Stimulated activated CD8-positive, alpha-beta memory T cell treated with anti-CD3 and anti-CD28 coated beads, Interleukin-4, amount 100 ng/mL, for 1 hour (primary cell): ENCODE measurements around the gene UCP2.

Experiments
- DNase-seq, 2 donors: peaks; one replicate each; pipeline ENCODE4 v3.0.0-alpha.2; 2020; ENCODE audit warnings: low read depth in 2 of 2, low spot score in 1 of 2

Gene UCP2

DNA sequence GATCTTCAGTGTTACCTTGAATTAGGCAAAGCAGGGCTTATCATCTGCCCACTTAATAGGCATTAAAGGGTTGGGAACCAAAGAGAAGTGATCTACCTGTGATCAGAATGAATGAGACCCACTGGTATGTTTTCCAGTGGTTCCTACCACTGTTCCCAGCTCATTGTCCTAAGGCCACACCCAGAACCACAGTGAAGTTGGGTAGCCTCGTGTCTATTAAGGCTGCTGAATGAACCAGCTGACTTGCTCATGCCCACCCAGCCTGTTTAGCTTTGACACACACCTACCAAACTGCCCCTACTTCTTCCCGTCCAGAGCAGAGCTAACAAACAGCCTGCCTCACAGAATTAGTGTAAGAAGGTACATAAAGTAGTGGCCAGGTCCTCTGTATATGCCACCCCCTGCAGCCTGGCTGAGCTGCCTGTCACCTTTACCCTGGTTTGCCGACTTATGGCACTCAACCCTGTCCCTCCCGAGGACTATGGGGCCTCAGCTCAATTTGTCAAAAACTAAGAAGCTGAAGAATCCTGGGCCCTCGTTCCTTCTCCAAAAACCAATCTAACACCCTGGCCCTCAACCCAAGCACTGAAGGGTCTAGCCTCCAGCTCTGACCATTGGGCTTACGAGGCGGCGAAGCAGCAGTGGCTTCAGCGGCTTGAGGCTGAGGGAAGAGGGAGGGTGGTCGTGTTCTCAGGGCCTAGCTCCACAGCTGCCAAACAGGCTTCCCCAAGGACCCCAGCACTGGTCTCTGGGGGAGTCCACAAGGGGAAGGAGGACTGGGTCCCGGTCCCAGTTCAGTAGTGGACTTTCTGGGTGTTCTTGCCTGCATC, 9.8 kb downstream of the UCP2 start:
- no peak for DNase-seq

DNA sequence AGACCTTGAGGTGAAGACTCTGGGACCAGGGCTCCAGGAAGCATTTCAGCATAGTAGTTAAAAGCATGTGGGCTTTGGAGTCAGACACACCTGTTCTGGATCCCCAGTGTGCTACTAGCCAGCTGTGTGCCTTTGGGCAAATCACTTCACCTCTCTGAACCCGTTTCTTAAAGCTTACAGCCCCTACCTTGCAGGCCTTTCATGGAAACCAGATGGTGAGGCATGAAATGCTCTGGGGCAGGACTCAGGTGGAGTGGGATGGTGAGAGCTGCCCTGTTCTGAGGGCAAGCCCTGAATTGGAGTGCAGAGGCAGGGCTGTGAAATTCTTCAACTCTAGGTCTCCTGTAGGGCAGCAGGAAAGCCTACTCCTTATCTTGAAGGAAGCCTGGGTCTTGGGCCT, 10.5 kb downstream of the UCP2 start:
- no peak for DNase-seq

DNA sequence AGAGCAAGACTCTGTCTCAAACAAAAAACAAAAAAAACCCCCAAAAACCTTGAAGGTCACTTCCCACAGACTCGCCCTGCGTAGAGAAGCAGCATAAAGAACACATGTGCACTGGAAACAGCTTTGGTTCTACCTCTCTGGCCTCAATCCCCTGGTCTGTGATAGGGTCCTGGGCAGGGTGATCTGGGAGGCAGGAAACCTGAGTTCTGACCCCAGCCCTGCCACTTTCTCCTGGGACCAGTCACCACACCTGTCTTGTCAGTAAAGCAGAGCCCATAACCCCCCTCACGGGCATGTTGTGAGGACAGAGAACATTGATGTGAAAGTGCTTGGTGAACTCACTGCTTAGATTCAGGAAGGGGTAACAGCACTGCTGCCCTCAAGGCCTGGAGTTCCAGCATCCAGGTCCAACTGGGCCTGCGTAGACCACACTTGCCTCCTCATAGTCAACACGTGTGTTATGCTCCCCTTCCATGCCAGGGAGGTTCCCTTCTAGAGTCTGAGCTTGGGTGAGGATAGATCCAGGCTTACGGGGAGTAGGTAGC, 11.4 kb downstream of the UCP2 start:
- no peak for DNase-seq

DNA sequence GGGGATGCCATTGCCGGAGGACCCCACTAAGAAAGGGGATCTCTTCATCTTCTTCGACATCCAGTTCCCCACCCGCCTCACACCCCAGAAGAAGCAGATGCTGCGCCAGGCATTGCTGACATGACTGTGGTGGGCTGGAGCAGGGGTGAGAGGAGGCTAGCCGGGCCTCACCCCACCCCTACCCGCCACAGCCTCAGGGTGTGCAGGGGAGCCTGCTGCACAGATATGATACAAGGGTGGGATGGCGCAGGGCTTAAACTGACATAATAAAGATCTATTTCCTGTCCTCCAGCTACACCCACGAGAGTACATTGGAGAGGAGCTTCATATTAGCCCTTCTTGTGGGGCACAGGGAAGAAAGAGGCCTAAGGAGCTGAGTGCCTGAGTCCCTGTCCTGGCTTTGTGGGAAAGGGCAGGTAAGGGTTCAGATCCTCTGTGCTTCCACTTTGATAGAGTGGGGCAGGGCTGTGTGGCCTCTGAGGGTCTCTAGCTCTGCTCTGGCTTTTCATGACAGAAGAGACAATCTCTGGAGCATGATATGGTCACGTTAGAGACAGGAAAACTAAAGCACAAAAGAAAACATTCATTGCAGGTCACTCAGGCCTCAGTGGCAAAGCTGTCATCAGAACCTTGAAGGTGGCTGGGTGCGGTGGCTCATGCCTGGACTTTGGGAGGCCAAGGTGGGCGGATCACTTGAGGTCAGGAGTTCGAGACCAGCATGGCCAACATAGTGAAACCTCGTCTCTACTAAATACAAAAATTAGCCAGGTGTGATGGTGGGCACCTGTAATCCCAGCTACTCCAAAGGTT, 12.4 kb downstream of the UCP2 start:
- DNase-seq, result no peak

DNA sequence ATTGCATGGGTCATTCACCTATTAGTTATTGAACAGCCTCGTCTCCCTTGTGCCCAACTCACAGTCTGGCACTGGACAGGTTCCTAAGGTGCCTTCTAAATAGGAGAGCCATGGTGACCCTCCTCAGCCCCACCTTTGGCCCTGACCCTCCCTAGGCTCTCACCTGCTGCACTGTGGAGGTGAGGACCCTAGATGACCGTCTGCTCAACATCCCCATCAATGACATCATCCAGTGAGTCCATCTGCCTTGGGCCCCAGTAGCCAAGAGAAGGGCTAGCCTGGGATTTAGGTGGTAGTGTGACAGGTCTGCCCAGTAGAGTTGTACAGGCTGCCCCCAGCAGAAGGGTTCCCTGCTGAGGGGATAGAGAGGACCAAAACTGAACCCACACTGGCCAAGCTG, 13.6 kb downstream of the UCP2 start:
- DNase-seq, result no peak

DNA sequence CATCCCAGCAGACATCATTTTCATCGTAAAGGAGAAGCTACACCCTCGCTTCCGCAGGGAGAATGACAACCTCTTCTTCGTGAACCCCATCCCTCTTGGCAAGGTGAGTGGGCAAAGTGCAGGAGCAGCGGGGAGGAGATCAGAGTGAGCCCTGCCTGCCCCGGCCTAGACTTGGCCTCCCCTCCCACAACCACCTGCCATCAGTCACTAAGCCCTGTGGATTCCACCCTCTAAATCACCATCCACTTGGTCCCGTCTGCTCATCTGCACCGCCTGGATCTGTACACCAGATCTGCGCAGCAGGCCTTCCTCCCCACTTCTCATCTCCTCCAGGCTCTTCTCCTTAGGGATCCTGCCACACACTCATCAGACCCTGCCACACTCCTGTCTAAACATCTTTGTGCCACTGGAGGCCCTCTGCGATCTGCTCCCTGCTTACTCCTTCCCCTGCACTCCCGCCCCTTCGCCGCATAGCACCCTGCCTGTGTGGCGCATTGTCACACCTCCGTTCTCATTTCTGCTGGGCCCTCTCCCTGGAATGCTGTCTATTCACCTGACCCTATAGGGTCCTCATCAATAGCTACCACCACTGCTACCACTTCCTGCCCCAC, 14.2 kb downstream of the UCP2 start:
- no peak for DNase-seq

DNA sequence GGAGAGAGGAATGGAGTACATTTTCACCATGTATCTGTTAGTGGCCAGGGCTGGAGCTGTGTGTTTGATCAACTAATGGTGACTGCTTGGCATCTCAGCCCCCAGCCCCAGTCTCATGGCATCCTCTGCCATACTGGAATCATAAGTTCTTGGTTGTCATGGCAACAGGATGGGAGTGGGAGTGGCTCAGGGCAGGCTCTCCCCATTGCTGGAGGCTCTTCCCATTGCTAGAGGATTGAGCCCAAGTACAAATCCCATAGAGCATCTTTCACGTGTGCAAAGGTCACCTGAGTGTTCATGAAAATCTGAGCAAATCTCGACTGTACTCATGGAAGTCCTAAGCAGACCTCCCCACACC, 16.9 kb downstream of the UCP2 start:
- DNase-seq, result no peak

DNA sequence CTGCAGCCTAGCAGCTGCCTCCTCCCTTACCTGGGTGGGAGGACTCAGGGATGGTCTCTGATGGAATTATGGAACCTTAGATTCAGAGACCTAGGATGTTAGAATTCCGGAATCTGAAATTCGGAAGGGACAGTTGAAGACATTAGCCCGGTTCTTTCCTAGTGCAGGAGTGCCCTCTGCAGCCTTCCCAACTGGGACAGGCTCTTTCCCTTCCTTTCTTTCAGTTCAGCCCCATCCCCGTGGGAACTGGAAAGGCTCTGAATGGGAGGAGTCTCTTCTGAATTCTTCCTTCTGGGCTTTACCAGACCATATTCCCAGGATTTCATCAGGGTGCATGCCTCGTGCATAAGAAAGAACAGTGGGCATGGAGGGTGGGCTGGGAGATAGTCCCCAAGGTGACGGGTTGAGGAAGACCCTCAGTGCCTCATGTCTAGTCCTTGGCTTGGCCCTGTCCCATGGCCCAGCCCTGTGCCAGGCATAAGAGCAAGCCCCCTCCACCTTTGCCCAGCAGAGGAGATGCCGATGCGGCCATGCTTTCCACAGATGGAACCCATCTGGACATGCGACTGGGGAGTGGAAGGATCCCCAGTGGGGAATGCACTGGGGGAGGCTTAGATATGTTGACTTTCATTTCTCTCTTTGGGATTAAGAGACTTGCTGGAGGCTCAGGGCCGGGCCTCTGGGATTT, 17.4 kb downstream of the UCP2 start:
- no peak for DNase-seq

DNA sequence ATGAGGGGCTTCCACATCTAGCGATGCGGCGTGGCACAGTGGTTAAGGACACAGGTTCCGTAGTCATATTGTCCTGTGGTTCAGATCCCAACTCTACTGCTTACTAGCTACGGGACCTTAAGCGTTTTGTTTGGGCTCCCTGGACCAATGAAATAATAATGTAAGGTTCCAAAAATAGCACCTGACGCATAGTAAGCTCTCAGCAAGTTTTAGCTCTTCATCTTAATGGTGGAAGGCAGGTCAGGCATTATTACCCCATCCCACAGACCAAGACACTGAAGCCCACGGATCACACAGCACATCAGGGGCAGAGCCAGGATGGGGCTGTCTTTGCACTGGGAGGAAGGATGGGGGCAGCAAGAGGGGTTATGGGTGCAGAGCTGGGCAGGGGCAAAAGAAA, 18.8 kb downstream of the UCP2 start:
- no peak for DNase-seq

DNA sequence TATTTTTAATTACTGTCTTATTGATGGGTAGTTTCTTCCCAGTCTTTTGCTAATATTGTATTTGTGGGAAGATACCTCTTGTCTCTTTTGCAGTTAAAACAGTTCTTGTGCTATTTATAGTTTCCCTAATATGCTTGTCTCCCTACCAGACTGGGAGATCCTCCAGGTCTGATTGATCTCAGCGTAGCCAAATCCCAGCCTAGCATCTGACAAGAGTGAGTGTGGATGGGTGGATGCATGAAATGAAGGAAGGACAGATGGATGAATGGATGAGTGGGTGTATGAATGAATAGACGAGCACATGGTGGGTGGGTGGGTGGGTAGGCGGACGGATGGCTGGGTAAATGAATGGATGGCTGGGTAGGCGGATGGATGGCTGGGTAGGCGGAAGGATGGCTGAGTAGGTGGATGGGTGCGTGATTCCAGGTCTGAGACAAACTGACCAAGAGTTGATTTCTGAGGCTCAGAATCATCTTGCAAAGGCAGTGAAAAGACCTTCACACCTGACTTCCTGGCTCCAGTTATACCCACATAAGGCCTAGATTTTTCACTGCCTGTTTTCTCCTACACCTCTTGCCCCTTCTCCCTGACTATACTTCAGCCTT, 20.4 kb downstream of the UCP2 start:
- no peak for DNase-seq

DNA sequence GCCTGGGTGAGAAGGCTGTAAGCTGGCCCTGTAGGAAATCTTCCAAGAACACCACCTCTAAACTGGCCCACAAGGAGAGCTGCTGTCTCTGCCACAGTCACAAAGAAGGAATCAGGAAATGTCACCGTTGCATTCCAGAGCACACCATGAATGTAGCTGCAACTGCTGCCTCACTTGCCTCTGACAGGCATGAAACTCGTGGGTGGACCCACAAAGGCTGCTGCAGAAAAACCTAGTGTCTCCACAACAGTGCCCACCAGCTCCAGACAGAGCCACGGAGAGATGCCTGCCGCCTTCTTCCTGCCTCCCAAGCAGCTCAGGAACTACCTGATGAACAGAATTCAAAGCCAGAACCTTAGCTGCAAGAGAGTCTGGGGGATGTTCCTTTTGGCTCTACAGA, 21.3 kb downstream of the UCP2 start:
- DNase-seq, result no peak

DNA sequence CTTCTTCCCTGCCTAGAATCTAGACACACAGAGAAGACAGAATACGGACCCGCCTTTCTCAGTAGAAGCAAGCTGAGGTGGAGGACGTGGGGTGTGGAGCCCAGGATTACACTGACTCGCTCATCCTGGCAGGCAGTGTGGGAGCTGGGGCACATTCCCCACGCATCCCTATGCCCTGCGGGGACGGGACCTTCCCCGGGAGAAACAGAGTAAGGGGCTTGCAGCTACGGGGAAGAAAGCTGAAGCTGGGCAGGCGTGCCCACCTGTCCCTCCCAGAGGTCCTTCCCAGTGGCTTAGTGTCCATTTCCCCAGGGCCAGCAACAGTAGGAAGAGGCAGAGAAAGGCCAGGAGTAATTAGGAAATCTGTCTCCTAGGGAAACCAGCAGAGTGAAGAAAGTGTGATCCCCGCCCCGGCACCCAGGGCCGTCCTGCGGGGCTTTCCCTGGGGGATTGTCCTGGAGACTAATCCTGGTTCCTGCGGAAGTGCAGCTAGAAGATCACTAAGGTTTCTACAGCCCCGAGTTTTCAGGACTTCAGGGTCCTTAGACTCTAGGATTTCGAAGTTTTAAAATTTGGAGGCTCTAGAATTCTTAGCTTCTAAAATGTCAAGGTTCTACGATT, 24.0 kb downstream of the UCP2 start:
- no peak for DNase-seq

DNA sequence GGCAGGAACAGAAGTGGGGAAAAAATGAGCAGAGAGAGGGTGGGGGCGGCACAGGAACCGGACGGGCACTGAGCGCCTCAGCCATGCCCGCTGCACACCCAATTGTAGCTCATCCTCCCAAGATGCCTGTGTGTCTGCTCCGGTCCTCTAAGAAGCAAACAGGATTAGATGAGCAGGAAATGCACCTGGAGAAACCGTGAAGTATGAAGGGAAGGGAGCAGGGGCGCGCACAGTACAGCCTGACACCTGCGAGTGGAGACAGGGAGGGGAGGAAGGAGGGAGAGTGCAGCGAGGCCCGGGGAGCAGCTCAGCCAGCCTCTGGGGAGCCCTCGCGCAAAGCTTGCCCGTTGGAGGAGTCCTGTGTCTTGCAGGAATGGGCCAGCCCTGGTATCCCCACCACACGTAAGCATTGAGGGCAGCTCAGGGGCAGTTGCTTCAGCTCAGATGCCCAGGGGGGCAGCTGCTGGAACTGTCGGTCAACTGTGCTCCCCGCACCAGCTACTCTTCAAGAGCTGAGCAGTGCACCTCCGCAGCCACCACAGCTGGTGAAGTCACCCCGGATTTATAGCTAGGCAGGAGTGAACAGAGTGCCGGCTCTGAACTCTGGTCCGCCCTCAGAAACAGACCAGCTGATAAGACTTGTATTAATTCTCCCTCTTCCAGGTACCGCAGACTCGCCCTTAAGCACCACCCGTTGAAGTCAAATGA, 24.8 kb downstream of the UCP2 start:
- DNase-seq, result no peak

DNA sequence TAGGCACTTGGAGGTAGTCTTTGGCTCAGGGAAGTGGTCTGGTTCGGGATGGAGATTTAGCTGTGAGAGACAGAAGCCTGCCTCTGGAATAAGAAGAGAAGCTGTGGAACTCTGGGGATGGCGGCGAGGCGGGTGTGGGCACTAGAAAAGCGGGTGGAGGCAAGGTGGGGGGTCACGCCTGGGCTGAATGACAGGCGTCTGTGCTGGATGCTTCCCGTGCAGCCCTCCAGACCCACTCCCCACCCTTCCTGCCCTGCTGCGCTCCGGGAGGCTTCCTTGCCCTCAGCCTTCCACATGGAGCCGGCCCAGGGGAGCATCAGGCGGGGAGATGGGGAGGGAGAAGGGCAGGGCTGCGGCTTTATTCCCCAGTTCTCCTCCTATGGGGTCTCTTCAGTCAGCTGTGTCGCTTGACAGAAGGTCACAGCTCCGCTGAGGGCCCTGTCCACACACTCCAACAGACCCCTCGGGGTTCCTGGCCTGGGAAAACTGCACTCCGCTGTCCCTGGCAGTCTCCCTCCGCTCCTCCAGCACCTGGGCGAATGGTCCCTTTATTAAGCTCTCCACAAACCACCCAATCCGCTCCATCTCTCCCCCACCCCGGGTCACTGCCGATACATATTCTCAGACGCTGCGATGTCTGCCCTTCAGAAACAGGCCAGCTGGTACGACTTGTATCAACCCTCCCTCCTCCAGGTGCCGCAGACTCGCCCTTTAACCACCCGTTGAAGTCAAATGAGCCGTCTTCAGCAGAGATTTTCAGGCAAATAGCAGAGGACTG, 25.6 kb downstream of the UCP2 start:
- DNase-seq, result no peak

DNA sequence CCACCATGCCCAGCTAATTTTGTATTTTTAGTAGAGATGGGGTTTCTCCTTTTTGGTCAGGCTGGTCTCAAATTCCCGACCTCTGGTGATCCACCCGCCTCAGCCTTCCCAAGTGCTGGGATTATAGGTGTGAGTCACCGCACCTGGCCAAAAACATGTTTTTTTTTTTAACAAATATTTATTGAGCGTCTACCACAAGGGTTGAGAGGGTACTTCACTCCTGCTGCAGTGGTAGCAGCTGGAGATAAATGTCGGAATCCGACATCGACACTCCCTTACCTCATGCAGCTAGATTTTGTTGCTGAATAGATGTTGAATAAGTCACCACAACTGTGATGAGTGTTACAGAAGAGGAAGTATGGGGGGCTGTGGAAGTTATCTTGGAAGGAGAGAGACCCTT, 30.8 kb downstream of the UCP2 start:
- DNase-seq, result no peak

DNA sequence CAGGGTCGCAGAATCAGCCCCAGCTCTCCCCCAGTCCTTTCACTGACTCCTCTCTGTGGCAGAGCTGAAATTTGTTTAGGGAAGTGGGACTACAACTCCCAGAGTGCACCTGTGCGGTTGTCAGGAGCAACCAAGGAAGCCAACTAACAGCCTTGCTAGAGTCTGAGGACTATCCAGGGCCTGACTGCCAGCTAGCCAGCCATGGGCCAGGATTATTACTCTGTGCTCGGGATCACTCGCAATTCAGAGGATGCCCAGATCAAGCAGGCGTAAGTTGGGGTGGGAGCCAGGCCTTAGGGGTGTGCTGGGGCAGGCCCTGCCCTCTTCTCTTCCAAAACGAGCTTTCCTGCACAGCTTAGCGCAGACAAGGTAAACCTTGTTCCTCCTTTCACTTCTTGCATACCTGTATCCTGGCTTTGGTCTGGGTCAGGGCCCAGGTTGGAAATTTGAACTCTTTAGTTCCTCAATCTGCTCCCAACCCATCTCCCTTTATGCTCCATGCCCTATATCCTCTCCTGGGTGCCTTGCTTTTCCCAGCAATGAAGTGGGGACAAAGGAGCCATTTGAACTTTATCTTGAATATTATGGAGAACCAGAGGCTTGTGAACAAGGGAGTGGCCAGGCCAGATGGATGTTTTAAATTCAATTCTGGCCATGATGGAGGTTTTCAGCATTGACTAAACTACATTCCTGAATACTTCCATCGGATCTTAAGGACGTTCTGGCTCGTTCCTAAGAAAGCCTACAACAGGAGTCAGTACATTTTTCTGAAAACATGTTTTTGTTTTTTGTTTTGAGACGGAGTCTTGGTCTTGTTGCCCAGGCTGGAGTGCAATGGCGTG, 31.6 kb downstream of the UCP2 start, which contains the start of gene DNAJB13:
DNAJB13 (plus strand) TSS at position 158 of the 842 bp plus-strand sequence; CDS start at position 202, 44 bp downstream.
- no peak for DNase-seq

DNA sequence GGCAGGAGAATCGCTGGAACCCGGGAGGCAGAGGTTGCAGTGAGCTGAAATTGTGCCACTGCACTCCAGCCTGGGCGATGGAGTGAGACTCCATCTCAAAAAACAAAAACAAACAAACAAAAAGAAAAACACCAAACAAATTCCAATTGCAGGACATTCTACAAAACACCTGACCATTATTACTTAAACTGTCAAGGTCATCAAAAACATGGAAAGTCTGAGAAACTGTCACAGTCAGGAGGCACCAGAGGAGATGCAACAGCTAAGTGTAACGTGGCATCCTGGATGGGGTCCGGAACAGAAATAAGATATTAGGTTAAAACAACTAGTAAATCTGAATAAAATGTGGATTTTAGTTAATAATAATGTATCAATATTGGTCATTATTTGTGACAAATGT, 32.7 kb downstream of the UCP2 start:
- no peak for DNase-seq

DNA sequence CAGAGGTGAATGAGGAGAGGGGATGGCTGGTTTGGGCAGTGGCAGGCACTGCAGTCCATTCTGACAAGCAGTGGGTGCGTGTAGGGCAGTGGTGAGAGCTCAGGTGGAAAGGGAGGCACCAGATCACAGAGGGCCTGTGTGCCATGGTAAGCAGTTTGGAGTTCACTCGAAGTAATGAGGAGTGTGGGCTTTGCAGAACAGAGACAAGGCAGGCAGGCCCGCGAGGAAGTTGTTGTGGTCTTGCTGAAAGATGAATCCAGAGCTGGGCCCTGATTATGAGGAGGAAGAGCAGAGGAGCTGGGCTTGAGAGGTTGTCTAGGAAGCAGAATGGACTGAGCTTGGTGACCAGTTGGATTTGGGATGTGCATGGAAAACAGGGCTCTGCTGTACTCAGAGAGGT, 33.4 kb downstream of the UCP2 start:
- no peak for DNase-seq
